Ascending aorta (tissue), 2 donors: ENCODE measurements around the gene ANKRD23. TPM values are rescaled to one million over a fixed set of nuclear protein-coding genes. Genes with fewer than 3 reads are reported as not detected.

Experiments used
- DNase-seq, 2 donors: peaks; one replicate each; pipeline ENCODE4 v3.0.0-alpha.2; 2019; ENCODE audit warnings: low spot score in 2 of 2
- H3K27ac ChIP-seq, 2 donors: fragments of 200-600 bp; sonication (generic); one replicate each; pipeline ENCODE4 v1.5.1; 2016 to 2017; ENCODE audit warnings: mild to moderate bottlenecking in 1 of 2
- H3K27me3 ChIP-seq: fragments of 200-600 bp; sonication (generic); one replicate; pipeline ENCODE4 v1.5.1; 2017
- H3K36me3 ChIP-seq, 2 donors: fragments of 200-600 bp; sonication (generic); one replicate each; pipeline ENCODE4 v1.5.1; 2016
- H3K4me1 ChIP-seq, 2 donors: fragments of 200-600 bp; sonication (generic); one replicate each; pipeline ENCODE4 v1.5.1; 2016 to 2017; ENCODE audit warnings: mild to moderate bottlenecking in 1 of 2
- H3K4me3 ChIP-seq, 2 donors: fragments of 200-600 bp; sonication (generic); one replicate each; pipeline ENCODE4 v1.5.1; 2016 to 2017; ENCODE audit warnings: mild to moderate bottlenecking in 1 of 2
- H3K9me3 ChIP-seq, 2 donors: fragments of 200-600 bp; sonication (generic); one replicate each; pipeline ENCODE4 v1.5.1; 2016
- intact Hi-C: fragments of 100-400 bp; cut with DNase I; formaldehyde crosslinking; loops from one replicate; pipeline ENCODE4 v1.15.1; 2023
- total RNA-seq: library from RNA; depleted of rRNA; stranded (reverse); fragments of >200 nt; gene quantifications from one replicate; pipeline ENCODE4 v1.1.0, GENCODE V29; 2016
- TF ChIP-seq, protein P1 (sequence below), 3 experiments: fragments of 200-600 bp in 2 of 3; fragments of 450-650 bp in 1 of 3; sonication (generic) in 2 of 3; IDR thresholded peaks; one replicate each; pipeline ENCODE4 v1.5.1; 2016 to 2019; ENCODE audit warnings: antibody characterized with exemption in 3 of 3, mild to moderate bottlenecking in 1 of 3, moderate library complexity in 1 of 3

The ANKRD23 gene
- total RNA-seq, 1 donor from 2014 or later, result 4.0 TPM

DNA sequence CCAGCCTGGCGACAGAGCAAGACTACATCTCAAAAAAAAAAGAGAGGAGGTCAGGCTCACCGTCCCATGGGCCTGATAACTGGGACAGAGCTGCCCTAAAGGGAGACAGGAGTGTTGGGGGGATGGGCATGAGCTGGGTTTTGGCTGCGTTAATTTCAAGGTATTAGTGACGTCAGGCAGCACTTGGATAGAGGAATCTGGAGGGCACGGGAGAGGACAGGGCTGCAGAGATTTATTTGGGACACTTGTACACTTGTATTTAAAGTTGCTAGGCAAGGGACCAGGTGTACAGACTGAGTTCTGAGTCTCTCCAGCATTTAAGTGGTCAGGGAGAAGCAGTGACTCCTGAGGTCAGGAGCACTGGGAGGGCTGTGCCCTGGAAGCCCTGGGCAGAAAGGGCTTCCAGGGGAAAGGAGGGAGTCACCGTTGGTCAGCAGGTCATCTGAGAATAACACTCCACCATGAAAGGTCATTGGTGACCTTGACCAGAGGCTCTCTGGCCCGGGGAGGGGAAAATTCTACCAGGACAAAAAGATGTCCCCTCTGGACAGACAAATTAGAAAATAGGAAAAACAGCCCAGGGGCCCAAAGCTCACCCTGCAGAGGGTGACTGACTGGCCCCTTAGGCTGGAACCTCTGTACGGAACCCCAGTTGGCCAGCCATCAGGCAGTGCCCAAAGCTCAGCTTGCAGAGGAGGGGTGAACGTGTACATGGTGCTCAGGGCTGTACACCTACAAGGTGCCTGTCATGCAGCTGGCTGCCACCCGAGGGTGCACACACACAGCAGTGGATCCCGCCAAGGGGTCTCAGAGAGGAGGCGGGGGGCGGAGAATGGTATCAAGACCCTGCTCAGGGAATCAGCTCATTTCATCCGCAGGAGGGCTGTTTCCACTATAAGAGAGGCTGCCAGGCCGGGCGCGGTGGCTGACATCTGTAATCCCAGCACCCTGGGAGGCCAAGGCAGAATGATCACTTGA is 50.8 kb downstream of the ANKRD23 start:
- no peak for DNase-seq
- H3K27me3 ChIP-seq, result no peaks in the 10 kb centered on the region
- peaks cover 1 to 11% of the 10 kb centered on the region in 2 donors for H3K36me3 ChIP-seq
- H3K4me1 ChIP-seq, result peaks cover 0 to 11% of the 10 kb centered on the region in 2 donors
- H3K4me3 ChIP-seq, result no peak overlapping the region
- no peak overlapping the region for H3K27ac ChIP-seq
- TF ChIP-seq, protein P1, sequence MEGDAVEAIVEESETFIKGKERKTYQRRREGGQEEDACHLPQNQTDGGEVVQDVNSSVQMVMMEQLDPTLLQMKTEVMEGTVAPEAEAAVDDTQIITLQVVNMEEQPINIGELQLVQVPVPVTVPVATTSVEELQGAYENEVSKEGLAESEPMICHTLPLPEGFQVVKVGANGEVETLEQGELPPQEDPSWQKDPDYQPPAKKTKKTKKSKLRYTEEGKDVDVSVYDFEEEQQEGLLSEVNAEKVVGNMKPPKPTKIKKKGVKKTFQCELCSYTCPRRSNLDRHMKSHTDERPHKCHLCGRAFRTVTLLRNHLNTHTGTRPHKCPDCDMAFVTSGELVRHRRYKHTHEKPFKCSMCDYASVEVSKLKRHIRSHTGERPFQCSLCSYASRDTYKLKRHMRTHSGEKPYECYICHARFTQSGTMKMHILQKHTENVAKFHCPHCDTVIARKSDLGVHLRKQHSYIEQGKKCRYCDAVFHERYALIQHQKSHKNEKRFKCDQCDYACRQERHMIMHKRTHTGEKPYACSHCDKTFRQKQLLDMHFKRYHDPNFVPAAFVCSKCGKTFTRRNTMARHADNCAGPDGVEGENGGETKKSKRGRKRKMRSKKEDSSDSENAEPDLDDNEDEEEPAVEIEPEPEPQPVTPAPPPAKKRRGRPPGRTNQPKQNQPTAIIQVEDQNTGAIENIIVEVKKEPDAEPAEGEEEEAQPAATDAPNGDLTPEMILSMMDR (IDR thresholded peaks at IDR 0.05), result no peak
- H3K9me3 ChIP-seq, result no peaks in the 10 kb centered on the region
- intact Hi-C loops, result no loop called here

DNA sequence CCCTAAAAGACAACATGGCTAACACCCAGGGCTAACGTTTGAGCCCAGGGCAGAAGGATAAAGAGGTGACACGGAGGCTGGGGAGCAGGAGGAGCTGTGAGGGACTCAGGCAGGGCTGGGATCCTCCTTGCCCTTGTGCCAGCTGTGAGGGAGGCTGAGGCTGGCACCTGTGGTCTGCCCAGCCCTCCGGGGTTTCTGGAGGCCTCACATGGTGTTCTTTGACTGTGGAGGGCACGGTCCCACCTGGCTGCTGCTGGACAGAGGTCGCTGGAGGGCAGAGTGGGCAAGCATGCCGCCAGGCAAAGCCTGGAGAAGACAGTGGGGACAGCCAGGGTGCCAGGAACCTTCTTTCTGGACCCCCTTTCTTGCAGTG is 54.6 kb downstream of the ANKRD23 start:
- DNase-seq, result no peak
- Histone ChIP-seq H3K4me3 (no peak overlapping the region), H3K27me3 (no peaks in the 10 kb centered on the region), H3K27ac (peak overlapping the region in 1 of 2 donors; percentile 62), H3K36me3 (no peaks in the 10 kb centered on the region), H3K9me3 (no peaks in the 10 kb centered on the region), H3K4me1 (peaks cover 4 to 21% of the 10 kb centered on the region in 2 donors)
- TF ChIP-seq, protein P1 (IDR thresholded peaks at IDR 0.05), result no peak
- intact Hi-C loops, result no loop called here

DNA sequence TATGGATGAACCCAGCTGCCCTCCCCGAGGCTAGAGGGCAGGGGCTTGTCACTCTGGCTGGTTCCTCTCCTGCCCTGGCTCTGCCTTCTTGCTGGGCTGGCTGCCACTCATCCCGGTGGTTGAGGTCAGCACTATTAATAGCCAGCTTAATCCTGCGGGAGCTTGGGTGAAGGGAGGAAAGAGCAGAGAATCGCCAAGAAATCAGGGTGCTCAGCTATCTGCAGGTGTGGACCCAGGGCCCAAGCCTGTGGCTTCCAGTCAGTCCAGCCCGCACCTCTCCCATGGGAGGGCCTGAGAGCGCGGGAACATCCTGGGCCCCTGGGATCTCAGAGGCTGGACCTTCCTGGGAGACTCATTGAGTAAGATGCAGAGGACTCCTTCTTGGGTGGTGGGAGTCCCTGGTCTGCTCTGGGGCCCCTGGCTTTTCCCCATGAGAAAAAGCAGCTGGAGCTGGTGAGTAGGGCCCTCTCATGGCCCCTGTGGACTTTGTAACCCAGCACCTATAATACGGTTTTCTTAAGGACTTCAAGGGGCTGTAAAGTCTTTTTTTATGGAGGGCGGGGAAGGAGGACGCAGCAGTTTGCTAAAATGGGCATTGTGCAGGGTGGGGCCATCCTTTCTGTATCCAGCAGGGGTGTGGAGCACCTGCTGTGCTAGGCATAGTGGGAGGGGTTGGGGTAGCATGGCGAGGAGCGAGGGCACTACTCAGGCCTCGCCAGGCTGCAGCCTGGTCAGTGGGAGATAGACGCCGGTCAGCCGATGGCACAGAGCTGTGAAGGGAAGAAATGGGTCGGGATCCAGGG is 55.2 kb downstream of the ANKRD23 start:
- Histone ChIP-seq H3K9me3 (no peaks in the 10 kb centered on the region), H3K4me3 (peak overlapping the region in 1 of 2 donors; percentile 9)
- peak; percentile 39 to 79 for DNase-seq

More for the DNA sequence above, 55.2 kb downstream of the ANKRD23 start:
- H3K4me1 ChIP-seq, result peaks cover 4 to 21% of the 10 kb centered on the region in 2 donors
- no peaks in the 10 kb centered on the region for H3K27me3 ChIP-seq
- H3K27ac ChIP-seq, result peak overlapping the region; percentile 62 to 72
- H3K36me3 ChIP-seq, result no peaks in the 10 kb centered on the region
- intact Hi-C loops, result no loop called here
- TF ChIP-seq, protein P1 (IDR thresholded peaks at IDR 0.05), result no peak

Other genes with a start within 250 kb of the ANKRD23 start
- 56.1 TPM for gene KANSL3, start 205.7 kb downstream of the ANKRD23 start, total RNA-seq
- not detected for gene FER1L5, start 201.3 kb downstream of the ANKRD23 start, total RNA-seq
- 9.5 TPM for gene LMAN2L, start 104.0 kb downstream of the ANKRD23 start, total RNA-seq
- gene CNNM4, start 83.1 kb downstream of the ANKRD23 start, total RNA-seq, result 2.7 TPM
- 24.5 TPM for gene CNNM3, start 27.8 kb downstream of the ANKRD23 start, total RNA-seq
- gene ANKRD39, start 14.0 kb upstream of the ANKRD23 start, total RNA-seq, result 2.3 TPM
- 56.9 TPM for gene SEMA4C, start 26.1 kb upstream of the ANKRD23 start, total RNA-seq
- not detected for gene FAM178B, start 142.6 kb upstream of the ANKRD23 start, total RNA-seq